Fibroblast of lung (primary cell): Measurements from ENCODE around the gene SLC18B1. TPM values are rescaled to one million over a fixed set of nuclear protein-coding genes. Genes with fewer than 3 reads are reported as not detected.

Experiments
- DNase-seq, 2 donors: peaks; one replicate each; pipeline versions ENCODE4 v3.0.0 to v3.0.0-alpha.2; 2010; ENCODE audit warnings: low read depth in 2 of 2
- H2AFZ ChIP-seq: 2 replicates; pipeline ENCODE4 v1.5.1; 2012; ENCODE audit warnings: low read length, control low read depth, inconsistent platforms
- H3K27ac ChIP-seq: 2 replicates; pipeline ENCODE4 v1.5.1; 2011; ENCODE audit warnings: low read length, control low read depth; ENCODE audit not compliant: insufficient read depth
- H3K27me3 ChIP-seq: 2 replicates; pipeline ENCODE4 v1.5.1; 2011; ENCODE audit warnings: mild to moderate bottlenecking, low read length; ENCODE audit not compliant: control insufficient read depth, insufficient read depth
- H3K36me3 ChIP-seq: 2 replicates; pipeline ENCODE4 v1.5.1; 2011; ENCODE audit warnings: low read length; ENCODE audit not compliant: control insufficient read depth, insufficient read depth
- H3K4me1 ChIP-seq: 2 replicates; pipeline ENCODE4 v1.5.1; 2011; ENCODE audit warnings: low read length; ENCODE audit not compliant: control insufficient read depth, insufficient read depth; ENCODE audit errors: extremely low read depth
- H3K4me2 ChIP-seq: 2 replicates; pipeline ENCODE4 v1.5.1; 2011; ENCODE audit warnings: low read length, control low read depth; ENCODE audit not compliant: insufficient read depth; ENCODE audit errors: extremely low read depth
- H3K4me3 ChIP-seq, 4 experiments: fragments of 200-600 bp in 1 of 4; sonication (generic) in 1 of 4; replicated peaks in 1 of 4; 2 replicates each; pipeline ENCODE4 v1.5.1; 2011 to 2016; ENCODE audit warnings: low read length in 4 of 4, low read depth in 3 of 4, mild to moderate bottlenecking in 3 of 4, control low read depth in 2 of 4, inconsistent platforms in 1 of 4, mixed read lengths in 1 of 4; ENCODE audit not compliant: insufficient read depth in 1 of 4; ENCODE audit errors: control extremely low read depth in 1 of 4
- H3K79me2 ChIP-seq: 2 replicates; pipeline ENCODE4 v1.5.1; 2012; ENCODE audit warnings: mild to moderate bottlenecking, low read length, inconsistent platforms; ENCODE audit not compliant: control insufficient read depth, insufficient read depth
- H3K9ac ChIP-seq: 2 replicates; pipeline ENCODE4 v1.5.1; 2011; ENCODE audit warnings: mild to moderate bottlenecking, low read length, control low read depth; ENCODE audit not compliant: insufficient read depth
- H3K9me3 ChIP-seq: 2 replicates; pipeline ENCODE4 v1.5.1; 2012; ENCODE audit warnings: low read depth, low read length; ENCODE audit not compliant: control insufficient read depth, insufficient read depth
- H4K20me1 ChIP-seq: 2 replicates; pipeline ENCODE4 v1.5.1; 2011; ENCODE audit warnings: low read length; ENCODE audit not compliant: control insufficient read depth, insufficient read depth; ENCODE audit errors: extremely low read depth
- CTCF ChIP-seq, 2 donors: IDR thresholded peaks in 1 of 2; conservative IDR thresholded peaks in 1 of 2; 1 replicate in 1 of 2; 2 replicates in 1 of 2; pipeline ENCODE4 v1.5.1; 2011 to 2012; ENCODE audit warnings: low read length in 2 of 2, control low read depth in 1 of 2, inconsistent platforms in 1 of 2, low read depth in 1 of 2, mild to moderate bottlenecking in 1 of 2
- EZH2 ChIP-seq: IDR thresholded peaks from 2 replicates; pipeline ENCODE4 v1.5.1; 2012; ENCODE audit warnings: low read length, control low read depth, mild to moderate bottlenecking; ENCODE audit errors: missing control alignments
- polyA plus RNA-seq, 2 donors: library from polyadenylated mRNA; depleted of rRNA in 1 of 2; stranded (reverse) in 1 of 2; unstranded in 1 of 2; fragments of >200 nt; gene quantifications; 2 replicates each; pipeline ENCODE4 v1.2.1, GENCODE V29; 2011 to 2012; ENCODE audit warnings: missing spikeins in 1 of 2
- total RNA-seq: library from RNA; depleted of rRNA; stranded (reverse); fragments of >200 nt; gene quantifications from 2 replicates; pipeline ENCODE4 v1.2.1, GENCODE V29; 2014

SLC18B1 gene
- total and polyA plus RNA-seq, 2 donors (not counting 1 experiment from before 2014, with no cell fraction given) = 4.9 to 8.1 TPM

GRCh38 chr6:132763269-132763668, 35.2 kb downstream of the SLC18B1 start:
- Histone ChIP-seq H4K20me1 (no peaks in the 10 kb centered on the region), H3K79me2 (no peaks in the 10 kb centered on the region), H3K4me3 (no peak overlapping the region), H3K9me3 (no peaks in the 10 kb centered on the region), H3K4me2 (no peak overlapping the region), H2AFZ (no peak overlapping the region), H3K9ac (no peak overlapping the region), H3K4me1 (peaks cover 6% of the 10 kb centered on the region), H3K36me3 (no peaks in the 10 kb centered on the region), H3K27ac (no peak overlapping the region), H3K27me3 (no peaks in the 10 kb centered on the region)
- TF ChIP-seq CTCF (conservative IDR thresholded peaks at IDR 0.05 in 1 of 2, IDR thresholded peaks at IDR 0.05 in 1 of 2; ENCODE audit: low read depth in 1 of 2, low read length in 2 of 2) = no peak
- no peak for TF ChIP-seq EZH2
- DNase-seq = no peak

GRCh38 chr6:132760256-132760655, 38.2 kb downstream of the SLC18B1 start:
- Histone ChIP-seq H2AFZ (no peak overlapping the region), H3K36me3 (no peaks in the 10 kb centered on the region), H3K9ac (no peak overlapping the region), H3K27me3 (no peaks in the 10 kb centered on the region), H3K79me2 (no peaks in the 10 kb centered on the region), H3K4me1 (peaks cover 6% of the 10 kb centered on the region), H3K9me3 (no peaks in the 10 kb centered on the region), H3K4me2 (no peak overlapping the region), H3K27ac (no peak overlapping the region), H3K4me3 (no peak overlapping the region), H4K20me1 (no peaks in the 10 kb centered on the region)
- no peak for DNase-seq
- no peak for TF ChIP-seq CTCF (conservative IDR thresholded peaks at IDR 0.05 in 1 of 2, IDR thresholded peaks at IDR 0.05 in 1 of 2; ENCODE audit: low read depth in 1 of 2, low read length in 2 of 2)
- TF ChIP-seq EZH2 = no peak

- no peak for DNase-seq
- no peaks in the 10 kb centered on the region for H3K4me1 ChIP-seq
- H3K79me2 ChIP-seq = no peaks in the 10 kb centered on the region
- TF ChIP-seq CTCF (conservative IDR thresholded peaks at IDR 0.05 in 1 of 2, IDR thresholded peaks at IDR 0.05 in 1 of 2; ENCODE audit: low read depth in 1 of 2, low read length in 2 of 2) (no peak), EZH2 (no peak)
- H3K4me3 ChIP-seq = no peak overlapping the region
- no peak overlapping the region for H3K4me2 ChIP-seq
- no peak overlapping the region for H3K27ac ChIP-seq
- no peaks in the 10 kb centered on the region for H3K27me3 ChIP-seq
- H3K9ac ChIP-seq = no peak overlapping the region
- H3K9me3 ChIP-seq = no peaks in the 10 kb centered on the region
- no peaks in the 10 kb centered on the region for H4K20me1 ChIP-seq
- H3K36me3 ChIP-seq = no peaks in the 10 kb centered on the region
- no peak overlapping the region for H2AFZ ChIP-seq
Measured at GRCh38 chr6:132758689-132759088, 39.7 kb downstream of the SLC18B1 start.
